ENCODE data around the gene SLC9A1. TPM values are rescaled to one million over a fixed set of nuclear protein-coding genes. Genes with fewer than 3 reads are reported as not detected.
A peak's percentile ranks its signal among the peaks of the same experiment; 100 is the strongest.

SLC9A1 gene
- total RNA-seq, 4 donors from 2014 or later = 18.1 to 28.1 (median 25.2) TPM

- Histone ChIP-seq H3K4me1 (peaks cover 76% of the 10 kb centered on the region), H3K4me3 (no peak overlapping the region), H3K27me3 (no peaks in the 10 kb centered on the region), H3K36me3 (peaks cover 4% of the 10 kb centered on the region), H3K27ac (no peak overlapping the region), H3K9me3 (no peaks in the 10 kb centered on the region)
- WGBS = 85% methylated on average over 15 of the region's 22 CpGs
- DNase-seq (ENCODE audit: low spot score in 2 of 2) = no peak
- no peak for TF ChIP-seq POLR2A (IDR thresholded peaks at IDR 0.05)
- TF ChIP-seq EP300 (IDR thresholded peaks at IDR 0.05) = no peak
- TF ChIP-seq CTCF (IDR thresholded peaks at IDR 0.05) = no peak
- no peak for TF ChIP-seq POLR2AphosphoS5 (IDR thresholded peaks at IDR 0.05)
These were observed 41.1 kb downstream of the SLC9A1 start for GRCh38 chr1:27113861-27114260.

GRCh38 chr1:27111626-27112573, 43.0 kb downstream of the SLC9A1 start:
- 30% methylated on average over 4 of the region's 5 CpGs for WGBS

GRCh38 chr1:27109103-27109822, 45.7 kb downstream of the SLC9A1 start:
- TF ChIP-seq EP300 (IDR thresholded peaks at IDR 0.05) (no peak), POLR2AphosphoS5 (IDR thresholded peaks at IDR 0.05) (no peak), CTCF (IDR thresholded peaks at IDR 0.05) (no peak), POLR2A (IDR thresholded peaks at IDR 0.05) (no peak)
- peaks cover 26% of the 10 kb centered on the region for H3K36me3 ChIP-seq
- no peak for DNase-seq (ENCODE audit: low spot score in 2 of 2)

More at GRCh38 chr1:27111626-27112573, 43.0 kb downstream of the SLC9A1 start:
- Histone ChIP-seq H3K4me3 (no peak overlapping the region), H3K27ac (peak overlapping the region; percentile 50), H3K27me3 (no peaks in the 10 kb centered on the region), H3K9me3 (no peaks in the 10 kb centered on the region), H3K36me3 (peaks cover 4% of the 10 kb centered on the region), H3K4me1 (peaks cover 57% of the 10 kb centered on the region)
- TF ChIP-seq EP300 (IDR thresholded peaks at IDR 0.05) (no peak), CTCF (IDR thresholded peaks at IDR 0.05) (peak in 1 of 2 donors; percentile 22), POLR2AphosphoS5 (IDR thresholded peaks at IDR 0.05) (peak in 1 of 3 donors; percentile 70), POLR2A (IDR thresholded peaks at IDR 0.05) (no peak)
- DNase-seq (ENCODE audit: low spot score in 2 of 2) = peak in 1 of 2 donors; percentile 88

GRCh38 chr1:27108588-27108987, 46.3 kb downstream of the SLC9A1 start:
- WGBS = 93% methylated on average over 7 of the region's 7 CpGs

More at GRCh38 chr1:27109103-27109822, 45.7 kb downstream of the SLC9A1 start:
- Histone ChIP-seq H3K4me3 (no peak overlapping the region), H3K27me3 (no peaks in the 10 kb centered on the region), H3K9me3 (no peaks in the 10 kb centered on the region), H3K4me1 (peaks cover 32% of the 10 kb centered on the region), H3K27ac (no peak overlapping the region)
- WGBS = 94% methylated on average over 22 of the region's 23 CpGs

More at GRCh38 chr1:27108588-27108987, 46.3 kb downstream of the SLC9A1 start:
- DNase-seq (ENCODE audit: low spot score in 2 of 2) = no peak
- Histone ChIP-seq H3K27me3 (no peaks in the 10 kb centered on the region), H3K4me3 (no peak overlapping the region), H3K9me3 (no peaks in the 10 kb centered on the region), H3K36me3 (peaks cover 28% of the 10 kb centered on the region), H3K27ac (no peak overlapping the region), H3K4me1 (peaks cover 28% of the 10 kb centered on the region)
- TF ChIP-seq POLR2A (IDR thresholded peaks at IDR 0.05) (no peak), EP300 (IDR thresholded peaks at IDR 0.05) (no peak), POLR2AphosphoS5 (IDR thresholded peaks at IDR 0.05) (no peak), CTCF (IDR thresholded peaks at IDR 0.05) (no peak)
